WTC11 (cell line): ENCODE measurements around the gene RREB1.

Experiments used
- ATF1 ChIP-seq: sonication (generic); formaldehyde crosslinking; IDR thresholded peaks from 2 replicates; pipeline ENCODE4 v1.8.1; 2023; ENCODE audit warnings: mild to moderate bottlenecking, moderate library complexity, missing genetic modification reagents
- CREB1 ChIP-seq: sonication (generic); formaldehyde crosslinking; IDR thresholded peaks from 2 replicates; pipeline ENCODE4 v1.8.0; 2023; ENCODE audit warnings: mild to moderate bottlenecking, missing genetic modification reagents
- ESRRA ChIP-seq: sonication (generic); formaldehyde crosslinking; IDR thresholded peaks from 2 replicates; pipeline ENCODE4 v1.8.1; 2022; ENCODE audit warnings: mild to moderate bottlenecking, missing genetic modification reagents, borderline replicate concordance
- GABPB1 ChIP-seq: sonication (generic); formaldehyde crosslinking; IDR thresholded peaks from 2 replicates; pipeline ENCODE4 v1.8.1; 2023; ENCODE audit warnings: mild to moderate bottlenecking, missing genetic modification reagents
- IRF2 ChIP-seq: sonication (generic); formaldehyde crosslinking; IDR thresholded peaks from 2 replicates; pipeline ENCODE4 v1.8.0; 2022; ENCODE audit warnings: low read depth, missing genetic modification reagents, borderline replicate concordance
- JUN ChIP-seq: sonication (generic); formaldehyde crosslinking; IDR thresholded peaks from 2 replicates; pipeline ENCODE4 v1.8.0; 2023; ENCODE audit warnings: mild to moderate bottlenecking, missing genetic modification reagents
- RELA ChIP-seq: sonication (generic); formaldehyde crosslinking; IDR thresholded peaks from 2 replicates; pipeline ENCODE4 v1.8.1; 2022; ENCODE audit warnings: missing genetic modification reagents, mild to moderate bottlenecking, borderline replicate concordance
- SP1 ChIP-seq: sonication (generic); formaldehyde crosslinking; conservative IDR thresholded peaks from 2 replicates; pipeline ENCODE4 v1.8.1; 2022; ENCODE audit warnings: missing genetic modification reagents
- ZBTB21 ChIP-seq: sonication (generic); formaldehyde crosslinking; IDR thresholded peaks from 2 replicates; pipeline ENCODE4 v1.8.1; 2023; ENCODE audit warnings: mild to moderate bottlenecking, missing genetic modification reagents, borderline replicate concordance
- ZNF138 ChIP-seq: sonication (generic); formaldehyde crosslinking; conservative IDR thresholded peaks from 2 replicates; pipeline ENCODE4 v1.8.1; 2022; ENCODE audit warnings: mild to moderate bottlenecking, moderate library complexity, missing genetic modification reagents
- ZNF416 ChIP-seq: fragments of 250-450 bp; sonication (Bioruptor Pico); IDR thresholded peaks from 2 replicates; pipeline ENCODE4 v1.9.0; 2021; ENCODE audit warnings: mild to moderate bottlenecking, inconsistent platforms
- TF ChIP-seq, protein P1 (sequence below): fragments of 200-600 bp; IDR thresholded peaks from 2 replicates; pipeline ENCODE4 v1.8.0; 2022; ENCODE audit warnings: antibody characterized with exemption
- TF ChIP-seq, protein P2 (sequence below): sonication (generic); formaldehyde crosslinking; conservative IDR thresholded peaks from 2 replicates; pipeline ENCODE4 v1.8.1; 2022; ENCODE audit warnings: mild to moderate bottlenecking, missing genetic modification reagents
- TF ChIP-seq, protein P3 (sequence below): sonication (generic); formaldehyde crosslinking; IDR thresholded peaks from 2 replicates; pipeline ENCODE4 v1.8.0; 2022; ENCODE audit warnings: mild to moderate bottlenecking, missing genetic modification reagents

DNA sequence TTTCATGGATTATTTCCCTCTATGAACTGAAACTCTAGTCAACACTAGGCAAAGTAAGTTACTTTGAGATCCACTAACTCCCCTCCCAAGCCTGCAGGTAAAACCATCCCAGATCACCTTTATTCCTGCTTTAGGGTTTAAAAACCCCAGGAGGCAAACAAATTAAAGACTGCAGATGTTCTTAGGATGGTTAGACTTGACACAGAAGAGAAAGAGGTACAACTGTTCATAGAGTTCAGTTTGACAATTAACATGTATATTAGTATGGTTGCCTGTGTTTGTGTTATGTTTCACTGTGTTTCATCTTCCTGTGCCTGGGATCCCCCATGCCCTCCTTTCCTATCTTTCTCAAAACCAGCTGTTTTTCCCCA is 53.5 kb downstream of the RREB1 start:
- TF ChIP-seq, protein P1, sequence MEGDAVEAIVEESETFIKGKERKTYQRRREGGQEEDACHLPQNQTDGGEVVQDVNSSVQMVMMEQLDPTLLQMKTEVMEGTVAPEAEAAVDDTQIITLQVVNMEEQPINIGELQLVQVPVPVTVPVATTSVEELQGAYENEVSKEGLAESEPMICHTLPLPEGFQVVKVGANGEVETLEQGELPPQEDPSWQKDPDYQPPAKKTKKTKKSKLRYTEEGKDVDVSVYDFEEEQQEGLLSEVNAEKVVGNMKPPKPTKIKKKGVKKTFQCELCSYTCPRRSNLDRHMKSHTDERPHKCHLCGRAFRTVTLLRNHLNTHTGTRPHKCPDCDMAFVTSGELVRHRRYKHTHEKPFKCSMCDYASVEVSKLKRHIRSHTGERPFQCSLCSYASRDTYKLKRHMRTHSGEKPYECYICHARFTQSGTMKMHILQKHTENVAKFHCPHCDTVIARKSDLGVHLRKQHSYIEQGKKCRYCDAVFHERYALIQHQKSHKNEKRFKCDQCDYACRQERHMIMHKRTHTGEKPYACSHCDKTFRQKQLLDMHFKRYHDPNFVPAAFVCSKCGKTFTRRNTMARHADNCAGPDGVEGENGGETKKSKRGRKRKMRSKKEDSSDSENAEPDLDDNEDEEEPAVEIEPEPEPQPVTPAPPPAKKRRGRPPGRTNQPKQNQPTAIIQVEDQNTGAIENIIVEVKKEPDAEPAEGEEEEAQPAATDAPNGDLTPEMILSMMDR, result no peak
- TF ChIP-seq ZNF416 (CRISPR knock-in tag) (no peak), IRF2 (CRISPR knock-in tag) (no peak), ATF1 (CRISPR knock-in tag) (no peak), SP1 (CRISPR knock-in tag) (no peak), GABPB1 (no peak), JUN (CRISPR knock-in tag) (no peak), ZNF138 (CRISPR knock-in tag) (no peak), ZBTB21 (CRISPR knock-in tag) (no peak), RELA (CRISPR knock-in tag) (no peak), CREB1 (CRISPR knock-in tag) (no peak), ESRRA (CRISPR knock-in tag) (no peak)
- TF ChIP-seq, protein P2, sequence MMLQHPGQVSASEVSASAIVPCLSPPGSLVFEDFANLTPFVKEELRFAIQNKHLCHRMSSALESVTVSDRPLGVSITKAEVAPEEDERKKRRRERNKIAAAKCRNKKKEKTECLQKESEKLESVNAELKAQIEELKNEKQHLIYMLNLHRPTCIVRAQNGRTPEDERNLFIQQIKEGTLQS, result no peak
- TF ChIP-seq, protein P3, sequence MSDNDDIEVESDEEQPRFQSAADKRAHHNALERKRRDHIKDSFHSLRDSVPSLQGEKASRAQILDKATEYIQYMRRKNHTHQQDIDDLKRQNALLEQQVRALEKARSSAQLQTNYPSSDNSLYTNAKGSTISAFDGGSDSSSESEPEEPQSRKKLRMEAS (CRISPR knock-in tag), result no peak
